Measurements from ENCODE around the gene RXRA. TPM values are rescaled to one million over a fixed set of nuclear protein-coding genes. Genes with fewer than 3 reads are reported as not detected.

The RXRA gene
- polyA plus RNA-seq, 1 donor from 2014 or later, result 2.7 TPM

- H3K9me2 ChIP-seq (ENCODE audit: insufficient read depth, low read length), result no peaks in the 10 kb centered on the region
- H3K9me3 ChIP-seq (ENCODE audit: low read length), result no peaks in the 10 kb centered on the region
- H3K4me2 ChIP-seq (ENCODE audit: low read length), result no peak overlapping the region
- no peak overlapping the region for H2AFZ ChIP-seq (ENCODE audit: low read depth, low read length)
- no peaks in the 10 kb centered on the region for H3K79me2 ChIP-seq (replicated peaks; ENCODE audit: insufficient read depth, low read length)
- H3K27me3 ChIP-seq (ENCODE audit: insufficient read depth, low read depth, low read length), result no peaks in the 10 kb centered on the region
- H4K20me1 ChIP-seq (ENCODE audit: insufficient read depth), result no peaks in the 10 kb centered on the region
- no peak for TF ChIP-seq EZH2 (IDR thresholded peaks at IDR 0.05; ENCODE audit: borderline replicate concordance, insufficient read depth, low read length, poor library complexity, severe bottlenecking)
- no peak for TF ChIP-seq EP300 (conservative IDR thresholded peaks at IDR 0.05; ENCODE audit: poor library complexity, severe bottlenecking)
- TF ChIP-seq RAD21 (conservative IDR thresholded peaks at IDR 0.05), result no peak
- no peak for TF ChIP-seq TAF1 (IDR thresholded peaks at IDR 0.05; ENCODE audit: low read depth)
- no peak for TF ChIP-seq POLR2AphosphoS5 (IDR thresholded peaks at IDR 0.05)
- no peak for TF ChIP-seq SMC3 (conservative IDR thresholded peaks at IDR 0.05; ENCODE audit: poor library complexity)
- TF ChIP-seq MXI1 (conservative IDR thresholded peaks at IDR 0.05; ENCODE audit: poor library complexity, severe bottlenecking), result no peak
- TF ChIP-seq REST (IDR thresholded peaks at IDR 0.05; ENCODE audit: borderline replicate concordance), result no peak
- no peak for TF ChIP-seq CTCF (IDR thresholded peaks at IDR 0.05; ENCODE audit: poor library complexity, severe bottlenecking)
- H3K36me3 ChIP-seq (ENCODE audit: insufficient read depth, low read length), result no peaks in the 10 kb centered on the region
- H3K4me3 ChIP-seq (ENCODE audit: low read length), result no peak overlapping the region
- H3K27ac ChIP-seq (ENCODE audit: low read length), result no peak overlapping the region
- no peaks in the 10 kb centered on the region for H3F3A ChIP-seq (ENCODE audit: insufficient read depth, low read length, poor library complexity, severe bottlenecking)
- no peak overlapping the region for H3K9ac ChIP-seq (ENCODE audit: low read length)
Measured at GRCh38 chr9:134383148-134383547, 56.9 kb downstream of the RXRA start.

GRCh38 chr9:134384811-134385479 is 58.7 kb downstream of the RXRA start:
- Histone ChIP-seq H2AFZ (ENCODE audit: low read depth, low read length) (no peak overlapping the region), H3K36me3 (ENCODE audit: insufficient read depth, low read length) (no peaks in the 10 kb centered on the region), H3K4me3 (ENCODE audit: low read length) (no peak overlapping the region), H3K9ac (ENCODE audit: low read length) (no peak overlapping the region), H3K79me2 (replicated peaks; ENCODE audit: insufficient read depth, low read length) (no peaks in the 10 kb centered on the region), H3K9me3 (ENCODE audit: low read length) (no peaks in the 10 kb centered on the region), H3F3A (ENCODE audit: insufficient read depth, low read length, poor library complexity, severe bottlenecking) (no peaks in the 10 kb centered on the region), H3K4me2 (ENCODE audit: low read length) (no peak overlapping the region), H3K9me2 (ENCODE audit: insufficient read depth, low read length) (no peaks in the 10 kb centered on the region), H3K27ac (ENCODE audit: low read length) (no peak overlapping the region), H3K27me3 (ENCODE audit: insufficient read depth, low read depth, low read length) (no peaks in the 10 kb centered on the region), H4K20me1 (ENCODE audit: insufficient read depth) (no peaks in the 10 kb centered on the region)
- TF ChIP-seq SMC3 (conservative IDR thresholded peaks at IDR 0.05; ENCODE audit: poor library complexity) (no peak), CTCF (IDR thresholded peaks at IDR 0.05; ENCODE audit: poor library complexity, severe bottlenecking) (no peak), TAF1 (IDR thresholded peaks at IDR 0.05; ENCODE audit: low read depth) (no peak), EP300 (conservative IDR thresholded peaks at IDR 0.05; ENCODE audit: poor library complexity, severe bottlenecking) (no peak), RAD21 (conservative IDR thresholded peaks at IDR 0.05) (no peak), EZH2 (IDR thresholded peaks at IDR 0.05; ENCODE audit: borderline replicate concordance, insufficient read depth, low read length, poor library complexity, severe bottlenecking) (no peak), POLR2AphosphoS5 (IDR thresholded peaks at IDR 0.05) (no peak)
